SU-DHL-6 (cell line): Measurements from ENCODE around the gene TRIM60.
"Not testable (repeated sequence)": the region's sequence is repeated elsewhere in the genome, so short reads cannot be mapped to it uniquely, and the experiment has no call there.

Source experiments
- H2AFZ ChIP-seq: fragments of 200-600 bp; sonication (generic); 2 replicates; pipeline ENCODE4 v1.6.1; 2014; ENCODE audit warnings: low read depth, mild to moderate bottlenecking, moderate library complexity, mixed read lengths, antibody characterized with exemption, low read length; ENCODE audit not compliant: severe bottlenecking
- H3F3A ChIP-seq: fragments of 200-600 bp; shearing (Covaris generic); 2 replicates; pipeline ENCODE4 v1.6.0; 2016; ENCODE audit warnings: antibody characterized with exemption, mild to moderate bottlenecking; ENCODE audit not compliant: insufficient read depth
- H3K27ac ChIP-seq: fragments of 200-600 bp; sonication (generic); 2 replicates; pipeline ENCODE4 v1.5.1; 2016; ENCODE audit warnings: low read depth, mild to moderate bottlenecking, low read length, moderate library complexity, mixed read lengths
- H3K27me3 ChIP-seq: fragments of 200-600 bp; sonication (generic), shearing (Covaris generic); 2 replicates; pipeline ENCODE4 v1.6.0; 2014; ENCODE audit warnings: mild to moderate bottlenecking, low read length
- H3K36me3 ChIP-seq: fragments of 200-600 bp; sonication (generic); 2 replicates; pipeline ENCODE4 v1.6.1; 2014; ENCODE audit warnings: mild to moderate bottlenecking, low read length, mixed read lengths
- H3K4me2 ChIP-seq: fragments of 300-600, 200-600 bp; shearing (Covaris generic), sonication (generic); 2 replicates; pipeline ENCODE4 v1.6.0; 2014; ENCODE audit warnings: low read length, low read depth, mild to moderate bottlenecking; ENCODE audit not compliant: poor library complexity, severe bottlenecking
- H3K4me3 ChIP-seq: fragments of 200-600 bp; sonication (generic); 2 replicates; pipeline ENCODE4 v1.5.1; 2014; ENCODE audit warnings: antibody characterized with exemption, low read length, mild to moderate bottlenecking, mixed read lengths; ENCODE audit not compliant: insufficient read depth, poor library complexity, severe bottlenecking
- H3K79me2 ChIP-seq: fragments of 200-600 bp; sonication (generic); 2 replicates; pipeline ENCODE4 v1.6.1; 2014; ENCODE audit warnings: mild to moderate bottlenecking, low read length, moderate library complexity; ENCODE audit not compliant: insufficient read depth
- H3K9ac ChIP-seq: fragments of 200-600 bp; sonication (generic); 2 replicates; pipeline ENCODE4 v1.7.0; 2014; ENCODE audit warnings: mild to moderate bottlenecking, low read length
- H3K9me2 ChIP-seq: fragments of 200-600 bp; sonication (generic); replicated peaks from 2 replicates; pipeline ENCODE4 v1.6.1; 2014; ENCODE audit warnings: low read length; ENCODE audit not compliant: insufficient read depth
- H3K9me3 ChIP-seq: fragments of 200-600 bp; sonication (generic); 2 replicates; pipeline ENCODE4 v1.6.1; 2014; ENCODE audit warnings: low read length, mixed read lengths; ENCODE audit not compliant: insufficient read depth
- H4K20me1 ChIP-seq: fragments of 200-600 bp; sonication (generic); 2 replicates; pipeline ENCODE4 v1.6.1; 2014; ENCODE audit warnings: low read depth, mild to moderate bottlenecking, antibody characterized with exemption, low read length, moderate library complexity, mixed read lengths
- CTCF ChIP-seq: fragments of 200-600 bp; sonication (generic); IDR thresholded peaks from one replicate; pipeline ENCODE4 v1.5.1; 2017; ENCODE audit warnings: antibody characterized with exemption, mild to moderate bottlenecking, low read length, moderate library complexity; ENCODE audit not compliant: insufficient read depth, poor library complexity, severe bottlenecking
- EZH2phosphoT487 ChIP-seq: fragments of 200-600 bp; sonication (generic), shearing (Covaris generic); conservative IDR thresholded peaks from 2 replicates; pipeline ENCODE4 v1.6.1; 2018; ENCODE audit warnings: mild to moderate bottlenecking, antibody characterized with exemption, low read length, moderate library complexity, mixed read lengths

The TRIM60 gene

GRCh38 chr4:165031436-165032211 is at the start of gene TRIM60:
TSS of gene TRIM60 (plus strand) at chr4:165031999. CDS start at chr4:165040073, 8,074 bp downstream.
- Histone ChIP-seq H3K79me2 (no peaks in the 10 kb centered on the region), H3K4me3 (no peak within 1 kb of the TSS), H3K4me2 (no peak within 1 kb of the TSS), H3F3A (no peaks in the 10 kb centered on the region), H3K9ac (no peak within 1 kb of the TSS), H3K9me3 (no peaks in the 10 kb centered on the region), H3K27ac (no peak within 1 kb of the TSS), H3K9me2 (no peaks in the 10 kb centered on the region), H4K20me1 (no peaks in the 10 kb centered on the region), H2AFZ (no peak within 1 kb of the TSS), H3K27me3 (no peaks in the 10 kb centered on the region), H3K36me3 (no peaks in the 10 kb centered on the region)
- no peak for TF ChIP-seq CTCF
- no peak for TF ChIP-seq EZH2phosphoT487

- Histone ChIP-seq H2AFZ (no peak overlapping the region), H3F3A (no peaks in the 10 kb centered on the region), H3K9me2 (no peaks in the 10 kb centered on the region), H3K79me2 (no peaks in the 10 kb centered on the region), H3K27ac (no peak overlapping the region), H3K9me3 (no peaks in the 10 kb centered on the region), H3K36me3 (no peaks in the 10 kb centered on the region), H3K4me3 (no peak overlapping the region), H3K9ac (no peak overlapping the region), H4K20me1 (no peaks in the 10 kb centered on the region), H3K27me3 (no peaks in the 10 kb centered on the region), H3K4me2 (no peak overlapping the region)
- TF ChIP-seq EZH2phosphoT487 (no peak), CTCF (no peak)
Observed at GRCh38 chr4:164989471-164989870, 42.3 kb upstream of the TRIM60 start.

GRCh38 chr4:164990786-164991185 is 41.0 kb upstream of the TRIM60 start:
- not testable (repeated sequence) for H3K36me3 ChIP-seq, H4K20me1 ChIP-seq, H3K79me2 ChIP-seq, H3K4me3 ChIP-seq, H2AFZ ChIP-seq, H3K9me3 ChIP-seq, H3K27ac ChIP-seq, H3K9me2 ChIP-seq, H3F3A ChIP-seq, H3K4me2 ChIP-seq, H3K9ac ChIP-seq, H3K27me3 ChIP-seq

GRCh38 chr4:164996123-164996522 is 35.7 kb upstream of the TRIM60 start:
- H3K9me2 ChIP-seq, H3K27me3 ChIP-seq, H3K9me3 ChIP-seq, H4K20me1 ChIP-seq, H2AFZ ChIP-seq, H3K9ac ChIP-seq, H3K79me2 ChIP-seq, H3K36me3 ChIP-seq, H3F3A ChIP-seq, H3K4me2 ChIP-seq, H3K4me3 ChIP-seq, H3K27ac ChIP-seq: not testable (repeated sequence)
